Stimulated activated CD4-positive, alpha-beta T cell treated with anti-CD3 and anti-CD28 coated beads, Interleukin-15, amount 100 ng/mL, for 1 hour (primary cell): ENCODE data around the gene CD44.
A peak's percentile ranks its signal among the peaks of the same experiment; 100 is the strongest.

Experiments used
- DNase-seq, 2 donors: peaks; one replicate each; pipeline ENCODE4 v3.0.0-alpha.2; 2020; ENCODE audit warnings: low read depth in 1 of 2, low spot score in 1 of 2

The CD44 gene

DNA sequence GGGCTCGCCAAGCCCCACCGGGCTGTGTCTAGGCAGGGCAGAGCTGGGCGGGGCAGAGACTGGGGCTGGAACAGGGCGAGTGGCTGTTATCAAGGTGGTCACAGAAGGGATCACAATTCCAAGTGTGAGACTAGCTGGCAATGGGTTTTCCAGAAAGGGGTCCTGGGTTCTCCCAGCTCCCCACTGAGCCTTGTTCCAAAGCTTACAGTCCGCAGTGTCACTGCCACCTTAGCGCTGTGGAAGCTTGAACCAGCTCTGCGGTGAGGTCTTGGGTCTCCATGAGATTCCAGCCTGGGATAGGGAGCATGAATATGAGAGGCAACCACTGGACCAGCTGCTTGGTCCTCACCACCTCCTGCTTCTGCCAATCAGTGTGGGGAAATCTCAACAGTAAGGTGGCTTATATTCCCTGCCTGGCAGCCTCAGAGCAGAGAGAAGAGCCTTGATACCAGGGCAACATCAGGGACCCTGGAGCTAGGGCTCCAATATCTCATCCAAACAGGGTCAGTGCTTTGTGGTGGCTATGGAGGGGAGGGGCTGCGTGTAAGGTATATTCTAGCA is 831 bp downstream of the CD44 start:
- DNase-seq: no peak

DNA sequence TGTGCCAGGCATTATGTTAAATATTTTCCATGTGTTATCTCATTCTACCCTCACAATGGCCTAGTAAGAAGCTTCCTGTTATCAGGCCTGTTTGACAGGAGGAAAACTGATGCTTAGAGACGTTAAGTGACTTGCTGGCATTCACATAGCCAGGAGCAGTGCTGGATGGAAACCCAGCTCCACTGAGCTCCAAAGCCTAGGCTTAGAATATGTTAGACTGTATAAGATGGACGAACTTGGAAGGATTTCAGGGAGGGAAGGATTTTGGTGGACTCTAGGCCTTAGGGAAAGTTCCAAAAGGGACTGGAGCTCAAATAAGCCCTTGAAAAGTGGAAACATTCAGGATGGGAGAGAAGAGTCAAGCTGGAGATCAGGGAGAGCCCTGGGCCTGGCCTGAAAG is 2.1 kb downstream of the CD44 start:
- DNase-seq: no peak

- DNase-seq: no peak
Measured at GRCh38 chr11:35141571-35141971, 2.6 kb downstream of the CD44 start.

DNA sequence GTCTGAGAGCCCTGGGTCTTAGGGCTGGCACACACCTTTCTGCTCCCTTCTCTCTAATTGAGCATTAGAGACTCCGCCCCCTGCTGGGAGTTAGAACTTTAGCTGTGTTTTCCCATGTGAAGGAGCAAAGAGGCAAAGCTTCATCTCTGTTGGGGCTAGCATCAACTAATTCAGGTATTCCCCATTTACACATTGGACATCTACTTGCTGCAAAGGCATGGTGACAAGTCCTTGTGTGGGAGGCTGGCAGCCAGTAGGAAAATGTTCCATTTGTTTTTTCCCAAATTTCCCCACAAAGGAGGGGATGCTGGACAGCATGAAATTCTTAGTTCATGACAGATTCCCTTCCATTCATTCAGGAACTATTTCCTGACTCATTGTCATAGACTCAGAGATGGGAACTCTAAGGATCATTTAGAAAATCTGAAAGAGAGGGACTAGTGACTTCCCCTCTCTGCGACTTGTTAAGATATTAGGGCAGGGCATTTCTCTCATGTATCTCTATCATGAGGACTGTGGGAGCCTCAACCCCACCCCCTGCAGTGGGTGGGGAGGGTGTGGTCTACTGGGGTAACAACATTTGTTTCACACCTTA is 3.6 kb downstream of the CD44 start:
- DNase-seq: no peak

DNA sequence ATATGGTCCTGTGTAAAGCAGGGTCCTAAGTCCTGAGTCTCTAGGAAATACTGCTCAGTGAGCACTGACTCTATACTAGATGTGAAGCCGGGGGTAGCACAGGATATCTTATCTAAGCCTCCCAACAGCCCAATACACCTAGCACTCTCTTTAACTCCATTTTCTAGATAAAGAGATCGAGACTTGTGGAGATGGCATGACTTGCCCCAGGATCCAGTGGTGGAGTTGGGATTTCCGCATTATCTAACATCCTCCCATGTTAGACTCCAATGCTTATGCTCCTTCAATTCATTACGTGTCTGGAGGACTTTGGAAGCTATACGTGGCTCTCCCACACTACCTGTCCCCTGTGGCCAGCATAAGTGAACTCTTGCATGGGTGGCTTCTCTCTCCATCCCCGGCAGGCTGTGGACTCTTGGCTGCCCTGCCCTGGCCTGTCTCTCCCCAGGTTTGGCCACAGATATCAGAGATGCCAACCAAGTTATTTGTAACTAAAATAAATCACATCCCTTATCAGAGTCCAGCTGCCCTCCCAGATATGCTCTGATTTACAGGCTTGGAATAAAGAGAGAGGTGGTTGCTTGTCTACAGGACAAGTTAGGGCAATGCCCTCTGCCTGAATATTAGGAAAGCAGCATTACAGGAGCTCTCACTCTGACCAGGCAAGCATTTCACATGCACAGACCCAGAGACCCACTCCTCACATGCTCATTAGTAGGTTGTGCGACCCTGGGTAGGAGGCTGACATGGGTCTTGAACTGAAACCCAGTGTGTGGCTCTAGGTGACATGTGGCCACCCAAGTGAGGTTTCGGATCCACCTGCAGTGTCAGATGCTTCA is 4.5 kb downstream of the CD44 start:
- DNase-seq: no peak

- peak in 1 of 2 donors; percentile 35 for DNase-seq
Measured at GRCh38 chr11:35144136-35144741, 5.3 kb downstream of the CD44 start.

DNA sequence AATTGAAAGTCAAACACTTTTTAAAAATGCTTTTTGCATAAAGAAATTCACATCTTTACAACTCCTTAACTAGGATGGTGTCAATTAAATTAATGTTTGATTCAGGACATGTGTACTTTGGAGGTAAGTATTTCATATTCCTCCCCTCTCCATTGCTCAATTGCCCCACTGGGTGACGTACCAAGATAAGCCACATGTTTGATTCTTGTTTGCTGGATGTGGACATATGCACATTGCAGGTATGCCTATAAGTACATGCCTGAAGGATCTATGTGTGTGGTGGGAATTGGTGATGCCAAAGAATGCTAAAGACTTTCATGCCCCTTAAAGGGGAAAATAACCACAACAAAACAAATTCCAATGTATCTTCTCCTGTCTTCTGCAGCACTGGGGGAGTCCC is 5.8 kb downstream of the CD44 start:
- DNase-seq: no peak

GRCh38 chr11:35145271-35145670 is 6.3 kb downstream of the CD44 start:
- DNase-seq: no peak

GRCh38 chr11:35146074-35146521 is 7.1 kb downstream of the CD44 start:
- peak; percentile 46 to 57 for DNase-seq

GRCh38 chr11:35146711-35147110 is 7.7 kb downstream of the CD44 start:
- no peak for DNase-seq

DNA sequence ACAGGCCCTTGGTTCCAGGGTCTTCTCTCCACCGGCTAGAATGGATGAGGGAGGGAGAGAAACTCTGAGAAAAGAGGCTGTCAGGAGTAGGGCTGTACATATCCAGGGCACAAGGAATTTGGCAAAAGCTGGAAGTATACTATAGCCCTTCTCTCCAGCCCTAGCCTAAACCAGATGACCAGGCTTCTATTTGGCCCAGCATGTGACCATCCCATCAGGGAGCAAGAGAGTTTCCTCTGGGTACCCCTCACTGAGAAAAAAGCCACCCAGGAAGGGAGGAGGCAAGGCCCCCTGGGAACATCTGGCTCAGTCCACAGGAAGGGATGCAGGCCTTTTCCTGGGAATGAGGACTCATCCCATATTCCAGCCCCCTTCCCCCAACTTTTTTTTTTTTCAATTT is 8.3 kb downstream of the CD44 start:
- no peak for DNase-seq

- DNase-seq: no peak
Measured at GRCh38 chr11:35148163-35148837, 9.3 kb downstream of the CD44 start.

- DNase-seq: no peak
Measured at GRCh38 chr11:35150454-35150853, 11.5 kb downstream of the CD44 start.

GRCh38 chr11:35151241-35151640 is 12.3 kb downstream of the CD44 start:
- no peak for DNase-seq

- DNase-seq: no peak
Measured at GRCh38 chr11:35151683-35152280, 12.8 kb downstream of the CD44 start.

GRCh38 chr11:35152575-35152974 is 13.6 kb downstream of the CD44 start:
- DNase-seq: no peak

- DNase-seq: no peak
Measured at GRCh38 chr11:35153280-35153679, 14.3 kb downstream of the CD44 start.

DNA sequence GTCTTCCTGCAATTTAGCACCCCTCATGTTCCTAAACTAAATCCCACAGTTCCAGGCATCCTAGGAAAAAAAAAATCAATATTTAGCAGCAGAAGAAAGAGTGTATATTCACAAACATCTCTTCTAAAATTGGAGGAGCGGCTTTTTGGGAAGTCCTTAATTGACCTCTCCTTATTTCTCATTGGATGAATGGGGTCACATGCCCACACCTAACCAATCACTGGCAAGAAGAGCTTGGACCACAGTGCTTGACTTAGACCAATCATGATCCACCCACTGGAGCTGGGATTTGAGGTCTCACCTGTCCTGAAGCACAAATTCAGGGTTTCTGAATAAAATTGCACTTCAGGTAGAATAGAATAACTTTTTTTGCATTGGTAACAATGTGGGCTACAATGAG is 16.0 kb downstream of the CD44 start:
- no peak for DNase-seq

DNA sequence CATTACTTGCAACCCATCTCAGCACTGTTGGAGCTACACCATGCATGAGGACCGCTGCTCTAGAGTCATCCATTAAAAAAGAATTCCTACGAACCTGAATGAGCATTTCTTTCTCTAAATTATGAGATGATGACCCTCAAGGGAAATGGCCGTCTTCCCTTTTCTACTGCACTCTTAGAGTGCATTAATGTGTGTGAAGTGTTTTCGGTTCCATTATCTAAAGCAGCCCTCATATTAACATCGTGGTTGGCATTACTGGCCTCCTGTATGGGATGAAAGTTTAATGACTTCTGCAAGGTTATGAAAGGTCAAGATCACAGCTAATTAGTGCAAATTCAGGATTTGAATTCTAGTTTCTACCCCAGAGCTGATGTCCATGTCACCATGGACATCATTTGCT is 16.7 kb downstream of the CD44 start:
- no peak for DNase-seq

- DNase-seq: no peak
Measured at GRCh38 chr11:35157814-35158700, 19.1 kb downstream of the CD44 start.
